Transverse colon (tissue), 4 donors: Measurements from ENCODE around the gene RGL2. TPM values are rescaled to one million over a fixed set of nuclear protein-coding genes. Genes with fewer than 3 reads are reported as not detected.
"Not testable (repeated sequence)": the region's sequence is repeated elsewhere in the genome, so short reads cannot be mapped to it uniquely, and the experiment has no call there.

Experiments
- DNase-seq: peaks from one replicate; pipeline ENCODE4 v3.0.0-alpha.2; 2019
- H3K27ac ChIP-seq, 4 donors: fragments of 200-600 bp; sonication (generic); 2 replicates each; pipeline ENCODE4 v1.5.1; 2016 to 2018; ENCODE audit warnings: inconsistent platforms in 4 of 4
- H3K27me3 ChIP-seq: fragments of 200-600 bp; sonication (generic); 2 replicates; pipeline ENCODE4 v1.5.1; 2017; ENCODE audit warnings: inconsistent platforms
- H3K36me3 ChIP-seq, 4 donors: fragments of 200-600 bp; sonication (generic); 2 replicates each; pipeline ENCODE4 v1.5.1; 2017 to 2019; ENCODE audit warnings: inconsistent platforms in 4 of 4
- H3K4me1 ChIP-seq, 4 donors: fragments of 200-600 bp; sonication (generic); 2 replicates each; pipeline ENCODE4 v1.5.1; 2017 to 2020; ENCODE audit warnings: inconsistent platforms in 4 of 4
- H3K4me3 ChIP-seq, 4 donors: fragments of 200-600 bp; sonication (generic); 1 replicate in 1 of 4; 2 replicates in 3 of 4; pipeline versions ENCODE4 v1.5.1 to v1.6.1; 2017 to 2019; ENCODE audit warnings: inconsistent platforms in 4 of 4
- H3K9me3 ChIP-seq, 2 donors: fragments of 200-600 bp; sonication (generic); 2 replicates each; pipeline ENCODE4 v1.5.1; 2017 to 2019; ENCODE audit warnings: inconsistent platforms in 2 of 2
- CTCF ChIP-seq, 5 experiments: fragments of 200-600 bp in 3 of 5; fragments of 450-650 bp in 2 of 5; sonication (generic) in 3 of 5; IDR thresholded peaks; 1 replicate in 2 of 5; 2 replicates in 3 of 5; pipeline ENCODE4 v1.5.1; 2016 to 2017; ENCODE audit warnings: antibody characterized with exemption in 5 of 5, inconsistent platforms in 3 of 5, mild to moderate bottlenecking in 2 of 5, moderate library complexity in 1 of 5
- EP300 ChIP-seq: sonication (generic); formaldehyde crosslinking; IDR thresholded peaks from one replicate; pipeline ENCODE4 v1.6.1; 2017; ENCODE audit warnings: antibody characterized with exemption, low read depth
- POLR2A ChIP-seq: fragments of 450-650 bp; IDR thresholded peaks from one replicate; pipeline ENCODE4 v1.6.1; 2016; ENCODE audit warnings: antibody characterized with exemption, mild to moderate bottlenecking, moderate library complexity
- POLR2AphosphoS5 ChIP-seq, 3 donors: sonication (generic); formaldehyde crosslinking; IDR thresholded peaks; one replicate each; pipeline ENCODE4 v1.6.1; 2016; ENCODE audit warnings: antibody characterized with exemption in 3 of 3
- WGBS, 2 donors: methylation state at CpG; one replicate each; pipeline ENCODE4 v1.1.5; 2018; ENCODE audit warnings: low coverage in 1 of 2; 5-methylcytosine and 5-hydroxymethylcytosine counted together
- in situ Hi-C, 4 donors: fragments of 200-750 bp; cut with MboI; loops; one replicate each; pipeline versions ENCODE4 v1.15.0 to v1.15.1; 2017; ENCODE audit warnings: low sequenced_read_pairs in 3 of 4, low pct_ligation_motif_present in 1 of 4, low pct_unique_long_range_greater_than_20kb in 1 of 4
- intact Hi-C: fragments of 100-400 bp; cut with DNase I; formaldehyde crosslinking; loops from one replicate; pipeline ENCODE4 v1.15.1; 2023; ENCODE audit warnings: low total_unique reads
- total RNA-seq, 4 donors: library from RNA; depleted of rRNA; stranded (reverse); fragments of >200 nt; gene quantifications; one replicate each; pipeline ENCODE4 v1.1.0, GENCODE V29; 2016

Gene RGL2
- total RNA-seq, 4 donors from 2014 or later: 21.3 to 70.3 (median 25.8) TPM

DNA sequence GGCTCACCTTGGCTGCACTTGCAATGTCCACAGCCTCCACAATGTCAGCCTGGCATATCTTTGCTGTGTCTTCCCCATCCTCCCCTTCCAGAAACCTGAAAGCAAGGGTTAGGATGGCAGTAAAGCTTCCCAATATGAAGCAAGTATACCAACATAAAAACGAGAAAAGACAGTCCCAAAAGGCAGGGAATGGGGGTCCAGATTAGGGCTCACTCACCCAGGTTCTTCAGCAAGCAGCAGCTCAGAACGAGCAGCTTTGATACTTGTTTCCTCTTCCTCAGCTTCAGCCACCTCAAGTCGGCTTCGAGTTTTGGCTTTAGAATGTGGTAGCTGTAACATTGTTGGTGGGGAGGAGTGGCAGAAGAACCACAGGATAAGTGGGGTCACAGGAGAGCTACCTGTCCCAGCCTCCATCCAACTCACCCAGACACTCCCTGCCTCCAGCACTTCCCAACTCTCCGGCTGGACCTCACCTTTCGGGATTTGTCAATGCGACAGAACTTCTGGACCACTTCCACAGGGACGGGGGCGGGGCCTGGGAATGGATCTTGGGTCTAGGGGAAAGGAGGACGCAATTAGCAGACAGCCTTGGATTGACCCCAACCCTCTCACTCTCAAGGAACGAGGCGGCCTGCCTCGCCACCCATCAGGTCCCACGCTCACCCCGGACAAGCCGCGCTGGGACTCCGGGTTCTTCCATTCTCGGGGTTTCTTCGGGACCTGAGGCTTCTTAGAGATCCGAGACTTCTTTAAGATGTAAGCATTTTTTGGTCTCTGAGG is 10.4 kb downstream of the RGL2 start:
- Histone ChIP-seq H3K4me3 (peak overlapping the region; percentile 69 to 93 (median 79)), H3K27ac (peak overlapping the region; percentile 80 to 89 (median 86)), H3K27me3 (no peaks in the 10 kb centered on the region), H3K36me3 (peaks cover 0 to 8% (median 0%) of the 10 kb centered on the region in 4 donors), H3K4me1 (peaks cover 6 to 21% (median 20%) of the 10 kb centered on the region in 4 donors), H3K9me3 (no peaks in the 10 kb centered on the region)
- TF ChIP-seq CTCF (IDR thresholded peaks at IDR 0.05) (no peak), POLR2A (no peak), POLR2AphosphoS5 (IDR thresholded peaks at IDR 0.05) (no peak), EP300 (no peak)
- intact Hi-C loops (no loop called here), in situ Hi-C loops (no loop called here)
- WGBS, 2 donors: 7 to 16% methylated on average over 4 to 21 of the region's 21 CpGs
- no peak for DNase-seq

- Histone ChIP-seq H3K27me3 (no peaks in the 10 kb centered on the region), H3K36me3 (peaks cover 0 to 8% (median 0%) of the 10 kb centered on the region in 4 donors), H3K4me3 (no peak overlapping the region), H3K4me1 (peaks cover 6 to 21% (median 20%) of the 10 kb centered on the region in 4 donors), H3K27ac (no peak overlapping the region), H3K9me3 (no peaks in the 10 kb centered on the region)
- WGBS, 2 donors: 80 to 93% methylated on average over 1 to 22 of the region's 22 CpGs
- in situ Hi-C loops (no loop called here), intact Hi-C loops (no loop called here)
- TF ChIP-seq POLR2A (no peak), EP300 (no peak), CTCF (IDR thresholded peaks at IDR 0.05) (no peak), POLR2AphosphoS5 (IDR thresholded peaks at IDR 0.05) (no peak)
- no peak for DNase-seq
These were observed 11.5 kb downstream of the RGL2 start for GRCh38 chr6:33286946-33287914.

DNA sequence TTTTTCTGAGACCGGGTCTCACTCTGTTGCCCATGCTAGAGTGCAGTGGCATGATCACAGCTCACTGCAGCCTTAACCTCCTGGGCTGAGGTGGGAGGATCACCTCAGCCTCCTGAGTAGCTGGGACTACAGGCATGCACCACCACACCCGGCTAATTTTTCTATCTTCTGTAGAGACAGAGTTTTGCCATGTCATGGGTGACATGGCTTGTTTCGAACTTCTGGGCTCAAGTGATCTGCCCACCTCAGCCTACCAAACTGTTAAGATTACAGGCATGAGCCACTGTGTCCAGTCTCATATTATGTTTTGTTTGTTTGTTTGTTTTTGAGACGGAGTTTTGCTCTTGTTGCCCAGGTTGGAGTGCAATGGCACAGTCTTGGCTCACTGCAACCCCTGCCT is 13.5 kb downstream of the RGL2 start:
- intact Hi-C loops, H3K36me3 ChIP-seq, DNase-seq, in situ Hi-C loops, H3K4me3 ChIP-seq, H3K27me3 ChIP-seq, H3K9me3 ChIP-seq, H3K27ac ChIP-seq: not testable (repeated sequence)
- H3K4me1 ChIP-seq: peaks cover 6 to 15% (median 14%) of the 10 kb centered on the region in 4 donors
- 96 to 100% methylated on average over 1 to 4 of the region's 4 CpGs for WGBS, 2 donors

GRCh38 chr6:33280539-33280938 is 18.2 kb downstream of the RGL2 start:
- in situ Hi-C loops (no loop called here), intact Hi-C loops (no loop called here)
- Histone ChIP-seq H3K4me1 (peaks cover 15 to 29% (median 21%) of the 10 kb centered on the region in 4 donors), H3K4me3 (no peak overlapping the region), H3K36me3 (no peaks in the 10 kb centered on the region), H3K27ac (no peak overlapping the region), H3K27me3 (no peaks in the 10 kb centered on the region), H3K9me3 (no peaks in the 10 kb centered on the region)
- DNase-seq: no peak
- TF ChIP-seq POLR2A: no peak
- TF ChIP-seq POLR2AphosphoS5 (IDR thresholded peaks at IDR 0.05): no peak
- TF ChIP-seq EP300: no peak
- no peak for TF ChIP-seq CTCF (IDR thresholded peaks at IDR 0.05)
- WGBS, 2 donors: 95% methylated on average over 6 of the region's 6 CpGs; no CpG with 5 or more reads in 1 of the 2 donors
